ENCODE results near the gene CENPQ.
A peak's percentile ranks its signal among the peaks of the same experiment; 100 is the strongest.

The CENPQ gene

DNA sequence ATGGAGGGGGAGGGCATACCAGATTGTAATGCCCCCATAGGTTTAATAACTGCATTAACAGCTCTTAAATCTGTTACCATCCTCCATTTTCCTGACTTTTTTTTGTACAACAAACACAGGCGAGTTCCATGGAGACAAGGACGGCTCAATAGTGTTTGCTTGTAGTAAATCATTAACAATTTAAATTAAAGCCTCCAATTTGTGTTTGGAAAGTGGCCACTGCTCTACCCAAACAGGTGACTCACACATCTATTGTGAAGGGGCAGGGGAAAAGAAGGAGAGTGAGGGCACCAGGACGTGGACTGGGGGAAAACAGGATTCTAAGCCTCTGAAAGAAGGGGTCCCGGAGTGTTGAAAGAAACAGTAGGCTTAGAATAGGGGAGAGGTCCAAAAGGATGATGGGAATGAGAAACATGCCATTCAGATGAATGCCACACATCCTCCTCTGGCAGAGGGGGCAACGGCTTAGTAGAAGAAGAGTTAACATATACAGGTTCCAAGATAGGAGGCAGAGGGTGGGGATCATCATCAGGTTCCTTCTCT lies 43.5 kb downstream of the CENPQ start:
- no peak for DNase-seq

- DNase-seq: no peak
Observed at GRCh38 chr6:49509342-49509741, 46.2 kb downstream of the CENPQ start.

DNA sequence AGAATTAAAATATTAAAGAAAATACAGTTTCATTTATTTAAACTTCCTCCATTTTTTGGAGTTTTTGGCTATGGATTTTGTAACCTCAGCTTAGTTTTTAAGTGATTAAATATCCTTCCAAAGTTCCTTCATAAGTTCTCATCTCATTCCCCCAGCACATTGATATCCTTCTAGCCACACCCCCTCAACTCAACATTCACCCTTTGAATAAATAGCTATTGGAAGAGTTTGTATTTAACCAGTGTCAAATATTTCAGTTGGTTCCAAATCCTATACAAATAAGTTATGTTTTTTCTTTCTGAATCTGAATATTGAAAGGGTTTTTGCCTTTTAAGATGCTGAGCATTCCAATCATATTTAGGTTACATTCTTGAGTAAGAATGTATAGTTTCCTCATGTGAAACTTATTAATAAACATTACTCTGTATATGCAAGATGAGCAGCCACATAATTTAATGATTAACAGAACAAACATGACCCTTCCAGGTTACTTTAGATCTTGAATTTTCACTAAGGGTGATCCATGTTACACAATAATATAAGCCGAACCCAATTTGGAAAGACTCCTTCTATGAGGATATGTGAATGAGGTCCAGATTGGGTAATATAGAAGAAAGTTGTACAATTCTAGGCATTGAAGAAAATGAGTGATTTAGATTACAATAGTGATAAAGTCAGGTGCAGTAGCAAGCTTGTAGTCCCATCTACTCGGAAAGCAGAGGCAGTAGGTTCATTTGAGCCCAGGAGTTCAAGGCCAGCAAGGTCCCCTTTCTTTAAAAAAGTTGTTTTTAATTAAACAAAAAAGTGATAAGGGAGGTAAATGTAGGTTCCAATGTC lies 50.2 kb downstream of the CENPQ start:
- peak; percentile 48 for DNase-seq

GRCh38 chr6:49514571-49515484 lies 51.7 kb downstream of the CENPQ start:
- no peak for DNase-seq

- DNase-seq: no peak
Observed at GRCh38 chr6:49515485-49516146, 52.4 kb downstream of the CENPQ start.

GRCh38 chr6:49516147-49516505 lies 53.0 kb downstream of the CENPQ start:
- DNase-seq: no peak

DNA sequence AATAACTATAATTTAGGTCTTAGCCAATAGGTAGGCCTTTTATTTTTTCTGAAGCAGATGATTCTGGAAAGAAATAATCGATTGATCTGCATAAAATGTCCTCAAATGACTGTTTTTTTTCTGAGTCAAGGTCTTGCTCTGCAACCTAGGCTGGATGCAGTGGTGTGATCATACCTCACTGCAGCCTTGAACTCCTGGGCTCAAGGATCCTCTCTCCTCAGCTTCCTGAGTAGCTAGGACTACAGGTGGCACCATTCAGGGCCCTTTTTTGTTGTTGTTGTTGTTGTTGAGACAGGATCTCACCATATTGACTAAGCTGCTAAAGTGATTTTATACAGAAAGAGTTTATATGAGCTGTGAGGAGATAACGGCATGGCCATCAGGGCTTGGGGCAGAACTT lies 54.7 kb downstream of the CENPQ start:
- no peak for DNase-seq

DNA sequence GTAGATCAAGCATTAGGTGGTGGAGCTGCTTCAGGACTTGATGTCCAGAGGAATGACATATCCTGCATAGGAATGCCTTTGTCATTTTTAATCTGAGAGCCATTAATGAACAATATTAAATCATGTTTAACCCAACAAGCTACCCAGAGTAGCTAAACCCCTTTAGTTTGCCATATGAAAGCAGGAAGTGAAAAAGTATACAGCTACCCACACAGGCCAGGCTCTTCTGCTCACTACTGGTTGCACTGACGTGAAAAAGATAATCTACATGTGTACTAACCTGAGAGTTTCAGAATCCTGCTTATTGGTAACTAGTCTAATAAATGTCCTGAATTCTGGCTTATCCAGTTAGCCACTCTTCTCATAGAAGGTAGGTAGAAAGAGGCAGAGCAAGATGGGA lies 56.5 kb downstream of the CENPQ start:
- no peak for DNase-seq

DNA sequence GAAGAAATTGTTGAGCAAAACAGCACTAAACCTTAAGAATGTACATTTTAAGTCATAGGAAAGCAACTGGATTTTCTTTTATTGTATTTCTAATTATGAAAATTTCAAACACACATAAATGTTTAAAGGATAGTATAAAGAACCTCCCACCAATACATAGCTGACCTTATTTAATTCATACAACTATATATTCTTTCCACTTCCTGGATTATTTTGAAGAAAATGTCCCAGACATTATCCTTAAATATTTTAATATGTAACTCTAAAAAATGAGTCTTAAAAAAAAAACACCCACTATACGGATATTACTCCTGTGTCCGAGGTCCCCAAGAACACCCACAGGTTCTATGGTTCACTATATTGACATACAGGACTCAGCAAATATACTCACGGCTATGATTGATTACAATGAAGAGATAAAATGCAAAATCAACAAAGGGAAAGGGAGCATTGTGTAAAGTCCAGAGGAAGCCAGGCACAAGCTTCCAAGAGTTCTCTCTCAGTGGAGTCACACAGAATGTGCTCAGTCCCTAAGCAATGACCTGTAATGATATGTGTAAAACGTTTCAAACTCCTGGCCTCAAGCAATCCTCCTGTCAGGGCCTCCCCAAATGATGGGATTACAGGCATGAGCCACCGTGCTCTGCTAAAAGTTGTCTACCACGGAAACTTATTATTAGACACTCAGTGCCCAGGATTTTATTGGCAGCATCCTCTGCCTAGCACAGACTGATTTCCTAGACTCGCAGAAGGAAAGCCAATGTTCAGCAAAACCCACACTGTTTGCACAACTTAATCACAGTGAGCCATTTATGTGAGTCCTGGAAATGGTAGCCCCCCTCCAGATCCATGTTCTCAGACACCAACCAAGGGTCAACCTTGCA lies 59.8 kb downstream of the CENPQ start:
- DNase-seq: no peak

DNA sequence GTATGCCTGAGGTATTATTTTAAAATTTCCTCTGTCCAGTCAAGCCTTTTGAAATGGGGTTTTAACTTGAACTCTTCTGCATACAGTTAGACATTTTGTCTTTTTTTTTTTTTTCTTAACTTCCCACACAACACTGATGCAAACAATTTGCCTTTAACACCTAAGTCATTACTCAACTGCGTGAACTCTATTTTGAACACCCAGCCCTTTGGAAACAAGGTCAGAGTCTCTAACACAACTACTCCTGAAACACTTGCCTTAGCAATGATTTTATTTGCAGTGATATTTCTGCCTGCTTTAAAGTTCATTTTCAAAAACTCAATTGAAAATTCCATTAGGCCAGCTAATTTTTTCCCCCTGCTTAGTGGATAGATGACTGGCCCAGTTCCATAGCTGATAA lies 60.7 kb downstream of the CENPQ start:
- DNase-seq: no peak

GRCh38 chr6:49524541-49524940 lies 61.4 kb downstream of the CENPQ start:
- no peak for DNase-seq

DNA sequence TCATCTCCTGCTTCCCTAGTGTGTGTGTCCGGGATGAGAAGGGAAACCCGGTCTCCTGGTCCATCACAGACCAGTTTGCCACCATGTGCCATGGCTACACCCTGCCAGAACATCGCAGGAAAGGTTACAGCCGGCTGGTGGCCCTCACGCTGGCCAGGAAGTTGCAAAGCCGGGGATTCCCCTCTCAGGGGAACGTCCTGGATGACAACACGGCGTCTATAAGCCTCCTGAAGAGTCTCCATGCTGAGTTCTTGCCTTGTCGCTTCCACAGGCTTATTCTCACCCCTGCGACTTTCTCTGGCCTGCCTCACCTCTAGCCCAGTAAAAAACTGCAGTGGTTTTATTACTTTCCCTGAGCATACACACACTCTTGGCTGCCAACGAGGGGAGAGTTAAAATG lies 63.4 kb downstream of the CENPQ start:
- DNase-seq: no peak

GRCh38 chr6:49527320-49527719 lies 64.2 kb downstream of the CENPQ start:
- no peak for DNase-seq

GRCh38 chr6:49528571-49528970 lies 65.4 kb downstream of the CENPQ start:
- no peak for DNase-seq

- DNase-seq: no peak
Observed at GRCh38 chr6:49530141-49530776, 67.1 kb downstream of the CENPQ start.

DNA sequence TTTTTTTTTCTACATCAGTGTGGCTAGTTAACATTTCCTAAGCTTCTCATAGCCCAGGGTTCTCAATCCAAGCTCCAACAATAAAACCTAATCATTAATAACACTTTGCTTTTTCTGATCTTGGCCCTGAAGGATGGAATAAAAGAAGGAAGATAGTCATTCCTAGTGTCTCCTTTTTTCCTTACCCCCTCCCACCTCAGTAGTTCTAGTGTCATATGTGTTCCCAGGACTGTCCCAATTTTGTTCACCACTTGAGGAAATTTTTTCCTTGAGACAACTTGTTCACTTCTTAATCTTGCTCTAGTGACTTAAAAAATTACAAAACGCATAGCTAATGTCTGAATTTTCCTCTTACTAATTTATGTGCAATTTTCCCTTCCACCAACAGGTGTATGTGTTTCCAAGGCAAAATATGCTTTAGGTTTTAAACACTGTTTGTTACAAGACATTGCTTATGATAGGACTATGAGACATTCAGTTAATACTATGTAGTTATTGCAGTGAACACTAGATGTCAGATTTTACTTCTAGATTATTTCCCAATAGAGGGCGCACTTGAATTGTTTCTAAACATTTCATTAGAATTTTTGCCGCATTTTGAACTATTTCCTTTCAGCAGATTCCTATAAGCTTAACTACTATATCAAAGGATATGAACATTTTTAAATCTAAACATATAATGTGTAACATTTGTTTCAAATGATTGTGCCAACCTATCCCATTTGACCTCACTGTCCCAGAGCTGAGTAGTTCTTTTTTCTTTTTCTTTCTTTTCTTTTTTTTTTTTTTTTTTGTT lies 68.8 kb downstream of the CENPQ start:
- peak; percentile 84 for DNase-seq

DNA sequence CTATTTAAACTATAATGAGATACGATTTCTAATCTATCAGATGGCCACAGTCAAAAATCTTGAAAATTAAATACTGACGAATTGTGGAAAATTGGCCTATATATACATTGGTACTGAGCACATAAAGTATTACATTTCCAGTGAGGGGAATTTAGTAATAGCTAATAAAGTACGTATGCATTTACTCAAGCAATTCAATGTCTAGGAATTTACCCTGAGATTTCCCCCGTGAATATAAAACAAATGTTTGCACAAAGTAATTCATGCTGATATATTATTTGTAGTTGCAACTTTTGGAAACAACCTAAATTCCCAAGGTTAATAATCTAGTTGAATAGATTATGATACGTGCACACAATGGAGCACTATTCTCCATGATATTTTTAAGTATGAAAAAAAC lies 72.6 kb downstream of the CENPQ start:
- no peak for DNase-seq

GRCh38 chr6:49539102-49539501 lies 75.9 kb downstream of the CENPQ start:
- no peak for DNase-seq

DNA sequence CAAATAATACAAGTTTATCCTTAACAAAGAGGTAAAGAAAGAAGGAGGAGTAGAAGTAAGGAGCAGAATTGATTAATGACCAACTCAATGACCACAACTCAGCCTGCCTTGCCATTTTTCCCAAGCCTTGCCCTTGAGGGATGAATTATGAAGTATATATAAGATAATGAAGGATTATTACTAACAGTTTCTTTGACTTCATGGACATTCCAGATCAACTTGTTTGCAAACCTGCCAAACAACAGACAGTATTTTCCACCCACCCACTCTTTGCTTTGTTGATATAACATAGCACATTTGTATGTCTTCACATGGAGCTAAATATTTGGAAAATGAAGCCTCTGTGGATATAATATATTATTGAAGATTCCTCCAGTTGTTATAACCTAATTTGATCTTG lies 77.4 kb downstream of the CENPQ start:
- DNase-seq: no peak

- DNase-seq: peak; percentile 95
Observed at GRCh38 chr6:49541210-49541724, 78.1 kb downstream of the CENPQ start.

- peak; percentile 31 for DNase-seq
Observed at GRCh38 chr6:49541936-49542335, 78.8 kb downstream of the CENPQ start.

Data from HCEC 1CT (cell line).